SK-N-SH (cell line): ENCODE measurements around the gene TP73.

Source experiments
- CHD2 ChIP-seq: fragments of 150-350 bp; IDR thresholded peaks from 2 replicates; pipeline ENCODE4 v1.6.1; 2018; ENCODE audit warnings: low read length; ENCODE audit not compliant: partially characterized antibody
- GABPA ChIP-seq: IDR thresholded peaks from 2 replicates; pipeline ENCODE4 v1.4.0; 2012; ENCODE audit warnings: low read depth, mild to moderate bottlenecking
- TEAD4 ChIP-seq: IDR thresholded peaks from 2 replicates; pipeline ENCODE4 v1.4.0; 2012; ENCODE audit warnings: mild to moderate bottlenecking, borderline replicate concordance; ENCODE audit not compliant: insufficient read depth

DNA sequence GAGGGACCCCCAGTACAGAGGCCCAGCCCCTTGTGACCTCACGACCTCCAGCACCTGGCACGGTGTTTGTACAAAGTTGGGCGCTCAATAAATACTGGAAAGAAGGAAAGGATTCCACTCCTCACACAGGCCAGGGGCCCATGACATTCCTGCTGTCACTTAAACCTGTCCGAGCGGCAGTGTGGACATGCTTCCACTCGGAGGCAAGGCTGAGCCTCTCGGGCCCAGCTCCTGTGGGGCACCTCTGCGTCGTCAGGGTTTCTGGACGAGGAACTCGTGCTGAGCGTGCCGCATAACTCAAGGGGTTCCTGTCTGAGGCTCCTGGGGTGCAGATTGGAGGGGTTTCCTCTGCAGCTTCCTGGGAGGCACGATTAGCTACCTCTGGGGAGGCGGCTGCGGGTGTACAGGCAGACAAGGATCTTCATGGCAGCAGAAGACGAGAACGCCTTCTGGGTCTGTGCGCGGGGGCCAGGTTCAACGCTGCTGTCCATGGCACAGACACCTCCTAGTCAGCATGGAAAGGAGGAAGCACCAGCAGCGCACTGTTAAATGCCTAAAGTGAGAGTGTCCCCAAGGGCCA is 116.6 kb downstream of the TP73 start:
- TF ChIP-seq TEAD4: no peak
- no peak for TF ChIP-seq CHD2
- no peak for TF ChIP-seq GABPA
